ENCODE results near the gene PRR5L. TPM values are rescaled to one million over a fixed set of nuclear protein-coding genes. Genes with fewer than 3 reads are reported as not detected.

Gene PRR5L
- total RNA-seq, 1 experiment from 2014 or later, result 23.9 TPM

GRCh38 chr11:36427079-36427478 lies 131.0 kb downstream of the PRR5L start:
- peaks cover 37% of the 10 kb centered on the region for H3K4me1 Mint-ChIP-seq (ENCODE audit: insufficient read depth, unreplicated experiment)
- H3K27ac Mint-ChIP-seq (ENCODE audit: low read depth, unreplicated experiment), result no peak overlapping the region
- no peaks in the 10 kb centered on the region for H3K27me3 Mint-ChIP-seq (ENCODE audit: insufficient read depth, unreplicated experiment)
- peaks cover 18% of the 10 kb centered on the region for H3K36me3 Mint-ChIP-seq (ENCODE audit: insufficient read depth, unreplicated experiment)
- intact Hi-C loops (cut with micrococcal nuclease), result no loop called here
- ChIA-PET CTCF (interaction anchor here (0.9 to 1.0 kb wide), 3 partner anchors 9 to 66 kb away, joined by 3 to 7 read pairs (median 4); no protein-coding TSS in a partner anchor), POLR2A (interaction anchor here (0.6 kb wide), 1 partner anchor 1864 kb away, joined by 3 read pairs; no protein-coding TSS in a partner anchor)
- peak; percentile 76 for DNase-seq (ENCODE audit: unreplicated experiment)
- no peaks in the 10 kb centered on the region for H3K9me3 Mint-ChIP-seq (ENCODE audit: unreplicated experiment)
- no peak for TF ChIP-seq CTCF (IDR thresholded peaks at IDR 0.05; ENCODE audit: unreplicated experiment)
- no TSS peak for BruUV-seq (replicated peaks)
- H3K4me3 Mint-ChIP-seq (ENCODE audit: unreplicated experiment), result no peak overlapping the region

GRCh38 chr11:36427876-36428275 lies 131.8 kb downstream of the PRR5L start:
- Mint-ChIP-seq H3K27ac (ENCODE audit: low read depth, unreplicated experiment) (no peak overlapping the region), H3K36me3 (ENCODE audit: insufficient read depth, unreplicated experiment) (peaks cover 22% of the 10 kb centered on the region), H3K4me3 (ENCODE audit: unreplicated experiment) (no peak overlapping the region), H3K27me3 (ENCODE audit: insufficient read depth, unreplicated experiment) (no peaks in the 10 kb centered on the region), H3K9me3 (ENCODE audit: unreplicated experiment) (no peaks in the 10 kb centered on the region), H3K4me1 (ENCODE audit: insufficient read depth, unreplicated experiment) (peaks cover 39% of the 10 kb centered on the region)
- ChIA-PET CTCF (interaction anchor here (1.0 kb wide), 1 partner anchor 15 kb away, joined by 3 read pairs; no protein-coding TSS in a partner anchor), POLR2A (no interaction called here)
- intact Hi-C loops (cut with micrococcal nuclease), result no loop called here
- BruUV-seq (replicated peaks), result no TSS peak
- peak; percentile 70 for DNase-seq (ENCODE audit: unreplicated experiment)
- no peak for TF ChIP-seq CTCF (IDR thresholded peaks at IDR 0.05; ENCODE audit: unreplicated experiment)

GRCh38 chr11:36431429-36432092 lies 135.5 kb downstream of the PRR5L start:
- Mint-ChIP-seq H3K9me3 (ENCODE audit: unreplicated experiment) (no peaks in the 10 kb centered on the region), H3K4me1 (ENCODE audit: insufficient read depth, unreplicated experiment) (peaks cover 27% of the 10 kb centered on the region), H3K27ac (ENCODE audit: low read depth, unreplicated experiment) (peak overlapping the region; percentile 50), H3K4me3 (ENCODE audit: unreplicated experiment) (no peak overlapping the region), H3K27me3 (ENCODE audit: insufficient read depth, unreplicated experiment) (no peaks in the 10 kb centered on the region), H3K36me3 (ENCODE audit: insufficient read depth, unreplicated experiment) (peaks cover 26% of the 10 kb centered on the region)
- CTCF ChIA-PET, result interaction anchor here (0.8 to 2.1 kb wide), 5 partner anchors 10 to 61 kb away, joined by 3 to 15 read pairs (median 3); no protein-coding TSS in a partner anchor
- DNase-seq (ENCODE audit: unreplicated experiment), result peak; percentile 90
- intact Hi-C loops (cut with micrococcal nuclease), result loop anchor here (5.0 kb wide), 1 partner anchor 59 kb away; no protein-coding TSS in a partner anchor
- no peak for TF ChIP-seq CTCF (IDR thresholded peaks at IDR 0.05; ENCODE audit: unreplicated experiment)
- no TSS peak for BruUV-seq (replicated peaks)
- POLR2A ChIA-PET, result interaction anchor here (0.7 to 2.8 kb wide), 3 partner anchors 8 to 36 kb away, joined by 3 to 12 read pairs (median 4); no protein-coding TSS in a partner anchor

GRCh38 chr11:36432093-36432469 lies 136.0 kb downstream of the PRR5L start:
- Mint-ChIP-seq H3K36me3 (ENCODE audit: insufficient read depth, unreplicated experiment) (peaks cover 31% of the 10 kb centered on the region), H3K27ac (ENCODE audit: low read depth, unreplicated experiment) (peak overlapping the region; percentile 50), H3K27me3 (ENCODE audit: insufficient read depth, unreplicated experiment) (no peaks in the 10 kb centered on the region), H3K4me1 (ENCODE audit: insufficient read depth, unreplicated experiment) (peaks cover 22% of the 10 kb centered on the region), H3K9me3 (ENCODE audit: unreplicated experiment) (no peaks in the 10 kb centered on the region), H3K4me3 (ENCODE audit: unreplicated experiment) (no peak overlapping the region)
- no peak for TF ChIP-seq CTCF (IDR thresholded peaks at IDR 0.05; ENCODE audit: unreplicated experiment)
- no peak for DNase-seq (ENCODE audit: unreplicated experiment)
- CTCF ChIA-PET, result interaction anchor here (0.8 to 2.1 kb wide), 4 partner anchors 21 to 61 kb away, joined by 3 to 15 read pairs (median 3); no protein-coding TSS in a partner anchor
- POLR2A ChIA-PET, result interaction anchor here (0.7 to 2.8 kb wide), 3 partner anchors 9 to 36 kb away, joined by 3 to 12 read pairs (median 4); no protein-coding TSS in a partner anchor
- no TSS peak for BruUV-seq (replicated peaks)
- intact Hi-C loops (cut with micrococcal nuclease), result loop anchor here (5.0 kb wide), 1 partner anchor 60 kb away; no protein-coding TSS in a partner anchor

Data from MCF 10A (cell line).